GM19351 (cell line): ENCODE data around the gene ARAP3.
"Not testable (repeated sequence)": the region's sequence is repeated elsewhere in the genome, so short reads cannot be mapped to it uniquely, and the experiment has no call there.

Experiments
- ATAC-seq: cut with Tn5 transposase; IDR thresholded peaks from one replicate; pipeline ENCODE4 v1.9.1; 2021; ENCODE audit warnings: mild to moderate bottlenecking, moderate library complexity; ENCODE audit not compliant: unreplicated experiment

ARAP3 gene

DNA sequence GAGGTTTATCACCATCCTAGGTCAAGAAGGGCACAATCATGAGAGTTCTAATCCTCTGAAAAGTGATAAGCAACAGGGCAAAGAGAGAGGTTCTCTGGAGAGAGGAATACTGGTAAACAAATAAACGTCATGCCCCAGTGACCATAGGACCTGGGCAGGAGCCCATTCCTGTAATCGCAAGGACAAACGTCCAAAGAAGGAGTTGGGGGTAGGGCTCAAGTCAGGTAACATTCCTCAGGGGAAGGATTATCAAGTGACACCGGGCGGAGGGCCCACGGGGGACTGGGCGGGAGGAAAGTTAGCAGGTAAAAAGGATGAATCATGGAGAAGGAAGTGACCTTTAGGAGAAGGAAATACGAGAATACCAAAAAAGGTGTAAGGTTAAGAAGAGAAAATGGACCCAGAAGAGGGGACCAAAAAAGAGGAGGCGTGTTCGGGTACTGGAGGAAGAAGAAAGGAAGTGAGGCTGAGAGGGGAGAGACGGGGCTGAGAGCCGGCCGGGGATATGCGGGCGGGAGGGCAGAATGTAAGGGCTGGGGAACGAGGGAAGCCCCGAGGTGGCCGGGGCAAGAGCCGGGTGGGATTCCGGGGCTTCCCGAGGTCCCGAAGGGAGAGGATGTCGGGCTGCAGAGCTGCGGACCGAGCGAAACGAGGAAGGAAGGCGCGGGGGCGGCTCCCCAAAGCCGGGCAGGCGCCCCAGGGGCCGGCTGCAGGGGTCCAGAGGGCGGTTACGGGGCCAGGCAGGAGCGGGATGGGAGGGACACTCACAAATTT is 63.8 kb downstream of the ARAP3 start:
- peak; percentile 21 for ATAC-seq

DNA sequence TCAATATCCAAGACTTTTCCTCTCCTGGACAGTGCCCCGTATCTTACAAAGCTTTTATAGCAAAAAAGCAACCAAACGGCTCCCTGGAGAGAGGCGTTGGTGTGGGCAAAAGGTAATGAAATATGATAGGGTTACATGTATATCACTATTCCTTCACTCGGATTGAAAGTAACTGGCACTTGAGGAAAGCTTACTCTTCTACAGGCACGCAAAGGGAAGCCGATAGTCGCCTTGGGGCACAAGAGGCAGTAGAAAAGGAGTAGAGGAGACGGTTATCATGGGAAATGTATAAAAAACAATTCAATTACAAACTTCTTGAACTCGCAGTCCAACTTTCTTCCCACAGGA is 64.4 kb downstream of the ARAP3 start:
- no peak for ATAC-seq

DNA sequence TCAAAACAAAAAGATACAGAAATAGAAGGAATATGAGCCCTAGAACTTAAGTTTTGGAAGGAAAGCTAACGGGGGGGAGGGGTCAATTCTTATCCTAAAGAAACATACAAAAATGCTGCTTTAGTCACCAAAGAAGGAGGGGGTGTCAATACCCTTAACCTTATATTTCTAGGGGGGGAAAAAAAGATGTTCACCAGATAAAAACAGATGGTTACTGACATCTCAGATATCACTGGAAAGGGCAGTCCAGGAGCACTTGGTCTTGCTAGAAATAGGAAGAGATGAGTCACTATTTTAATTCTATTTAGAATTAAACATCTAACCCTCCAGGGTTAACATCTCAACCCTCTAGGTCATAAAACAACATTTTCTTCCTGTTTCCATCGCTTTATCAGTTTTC is 64.9 kb downstream of the ARAP3 start:
- no peak for ATAC-seq

DNA sequence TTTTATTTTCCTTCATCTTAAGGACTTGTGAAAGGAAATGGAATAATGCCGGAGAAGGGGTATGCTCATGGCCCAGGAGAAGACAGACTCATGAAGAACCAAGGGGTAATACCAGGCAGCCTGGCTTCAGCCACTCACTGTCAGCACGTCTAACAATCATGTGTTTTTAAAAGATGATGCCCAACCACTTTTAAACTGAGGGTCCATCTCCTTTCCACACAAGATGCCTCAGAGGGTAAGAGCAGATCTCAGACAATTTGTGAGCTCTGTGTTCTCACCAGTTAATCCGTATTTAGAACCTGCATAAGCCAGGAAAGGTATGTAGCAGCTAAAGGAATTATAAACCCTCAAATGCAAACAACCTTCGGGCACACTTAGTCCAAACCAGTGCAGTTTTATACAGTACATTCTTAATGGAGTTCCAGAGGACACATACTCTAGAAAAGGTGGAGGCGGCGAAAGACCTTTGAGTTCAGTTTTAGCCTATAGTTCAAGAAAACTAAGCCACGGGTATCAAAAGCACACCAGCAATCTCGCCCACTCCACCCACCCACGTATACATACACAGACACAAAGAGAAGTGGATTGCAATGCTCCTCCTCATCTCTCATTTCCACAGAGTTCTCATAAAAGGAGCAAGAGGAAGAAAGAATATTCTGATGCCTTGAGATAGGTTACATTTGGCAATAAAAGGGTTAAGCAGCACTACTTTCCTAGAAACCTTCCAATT is 65.9 kb downstream of the ARAP3 start:
- ATAC-seq, result no peak

DNA sequence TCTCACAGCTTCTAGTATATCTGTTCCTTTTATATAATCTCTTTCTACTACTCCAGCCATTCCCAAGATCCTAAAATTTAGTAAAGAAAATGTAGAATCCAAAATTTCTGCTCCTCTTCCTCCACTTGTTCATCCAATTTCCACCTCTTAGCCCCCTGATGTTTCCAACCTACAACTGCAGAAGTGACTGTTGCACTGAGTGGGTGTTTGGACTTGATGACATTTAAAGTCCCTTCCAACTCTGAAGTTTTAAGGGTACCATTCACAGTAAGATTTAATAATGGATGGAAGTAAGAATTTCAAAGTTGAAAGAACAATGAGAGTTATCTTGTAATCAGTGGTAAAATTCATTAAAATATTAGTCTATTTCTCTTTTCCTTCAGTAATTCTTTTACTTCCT is 68.7 kb downstream of the ARAP3 start:
- ATAC-seq, result no peak

DNA sequence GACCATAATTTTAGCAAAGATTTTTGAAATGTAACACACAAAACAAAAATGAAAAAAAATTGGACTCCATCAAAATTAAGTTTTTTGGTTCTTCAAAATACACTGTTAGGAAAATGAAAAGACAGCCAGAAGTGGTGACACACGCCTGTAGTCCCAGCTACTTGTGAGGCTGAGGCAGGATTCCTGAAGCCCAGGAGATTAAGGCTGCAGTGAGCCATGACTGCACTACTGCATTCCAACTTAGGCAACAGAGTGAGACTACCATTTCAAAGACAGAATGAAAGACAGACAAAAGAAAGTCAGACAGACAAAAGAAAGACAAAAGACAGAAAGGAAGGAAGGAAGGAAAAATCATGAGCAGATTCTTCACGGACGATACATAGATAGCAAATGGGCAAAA is 70.7 kb downstream of the ARAP3 start:
- no peak for ATAC-seq

DNA sequence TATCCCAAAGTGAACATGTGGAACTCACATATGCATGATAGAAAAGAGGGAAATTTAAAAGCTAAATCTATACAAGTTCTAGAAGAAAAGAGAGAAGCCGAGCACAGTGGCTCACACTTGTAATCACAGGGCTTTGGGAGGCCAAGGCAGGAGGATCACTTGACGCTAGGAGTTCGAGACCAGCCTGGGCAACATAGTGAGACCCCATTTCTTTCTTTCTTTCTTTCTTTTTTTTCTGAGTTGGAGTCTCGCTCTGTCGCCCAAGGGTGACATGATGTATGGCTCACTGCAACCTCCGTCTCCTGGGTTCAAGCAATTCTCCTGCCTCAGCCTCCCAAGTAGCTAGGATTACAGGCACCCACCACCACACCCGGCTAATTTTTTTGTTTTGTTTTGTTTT is 72.1 kb downstream of the ARAP3 start:
- ATAC-seq, result not testable (repeated sequence)

- ATAC-seq, result no peak
These were observed 73.0 kb downstream of the ARAP3 start for GRCh38 chr5:141609044-141609443.

DNA sequence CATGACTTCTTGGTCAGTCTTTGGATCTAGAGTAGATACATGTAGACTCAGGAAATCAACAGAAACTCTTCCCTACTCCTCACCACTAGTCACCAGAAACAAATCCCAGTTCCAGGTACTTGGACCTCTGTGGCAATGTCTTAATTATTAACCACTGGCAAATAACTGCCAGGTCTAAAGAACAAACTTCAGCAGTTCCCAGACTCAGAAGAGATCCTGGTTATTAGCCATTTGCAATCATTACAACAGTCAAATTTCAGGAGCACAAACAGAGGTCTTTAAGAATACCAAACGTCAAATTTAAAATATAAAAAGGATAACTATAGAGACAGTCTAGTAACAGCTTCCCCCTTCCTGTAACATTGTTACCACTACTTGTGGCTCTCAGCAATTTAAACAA is 73.5 kb downstream of the ARAP3 start:
- no peak for ATAC-seq

DNA sequence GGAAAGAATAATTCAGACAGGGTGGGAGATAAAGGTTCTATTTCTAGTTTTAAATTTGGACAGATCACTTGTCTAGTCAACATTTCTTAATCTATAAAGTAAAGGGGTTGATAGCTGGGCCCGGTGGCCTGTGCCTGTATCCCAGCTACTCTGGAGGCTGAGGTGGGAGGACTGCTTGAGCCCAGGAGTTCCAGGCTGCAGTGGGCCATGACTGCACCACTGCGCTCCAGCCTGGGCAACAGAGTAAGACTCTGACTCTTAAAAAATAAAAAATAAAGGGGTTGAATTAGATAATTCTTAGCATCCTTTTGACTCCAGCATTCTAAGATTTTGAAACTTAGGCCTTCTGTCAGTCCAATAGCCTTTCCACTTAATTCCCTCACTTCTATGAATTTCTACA is 74.0 kb downstream of the ARAP3 start:
- no peak for ATAC-seq

DNA sequence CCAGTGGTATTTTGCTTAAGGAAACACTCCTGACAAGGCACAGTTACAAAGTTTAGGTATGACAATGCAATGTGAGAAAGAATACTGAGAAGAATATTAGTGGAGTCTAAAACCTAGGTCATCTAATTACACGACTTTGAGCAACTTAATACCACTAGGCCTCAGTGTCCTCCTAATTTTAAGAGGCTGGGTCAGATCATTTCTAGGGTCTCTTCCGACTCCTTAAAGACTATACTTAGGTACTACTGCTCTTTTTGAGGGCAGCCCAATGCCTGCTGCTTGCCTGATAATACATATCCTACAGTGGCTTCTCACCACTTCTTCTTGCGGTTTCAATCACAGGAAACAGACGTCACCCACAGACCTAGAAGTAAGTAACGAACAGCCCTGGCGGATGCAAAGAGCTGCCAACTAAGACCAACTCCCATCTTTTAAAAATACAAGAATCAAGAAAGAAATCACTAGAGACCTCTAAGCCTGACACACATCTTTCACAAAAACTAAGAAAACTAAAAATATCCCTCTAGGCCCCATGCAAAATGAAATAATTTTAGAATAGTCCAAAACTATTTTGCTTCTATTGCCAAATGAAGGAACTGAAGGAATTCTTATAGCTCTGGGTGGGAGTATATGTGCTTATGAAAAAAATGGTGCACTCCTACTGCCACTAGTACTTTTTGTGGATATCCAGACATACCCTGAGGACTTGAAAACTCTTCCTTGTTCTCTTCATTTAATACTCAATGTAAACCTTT is 76.3 kb downstream of the ARAP3 start:
- peak; percentile 93 for ATAC-seq

- ATAC-seq, result no peak
These were observed 77.9 kb downstream of the ARAP3 start for GRCh38 chr5:141603923-141604717.
